Dermis microvascular lymphatic vessel endothelial cell (primary cell): ENCODE measurements around the gene LENEP. TPM values are rescaled to one million over a fixed set of nuclear protein-coding genes. Genes with fewer than 3 reads are reported as not detected.

ENCODE experiments used
- DNase-seq, 2 donors: peaks; one replicate each; pipeline versions ENCODE4 v3.0.0 to v3.0.0-alpha.2; 2010; ENCODE audit warnings: low read depth in 2 of 2
- total RNA-seq: library from RNA; depleted of rRNA; stranded (reverse); fragments of >200 nt; gene quantifications from 2 replicates; pipeline ENCODE4 v1.2.1, GENCODE V29; 2014

Gene LENEP
- total RNA-seq, 1 donor from 2014 or later = 0.13 TPM

DNA sequence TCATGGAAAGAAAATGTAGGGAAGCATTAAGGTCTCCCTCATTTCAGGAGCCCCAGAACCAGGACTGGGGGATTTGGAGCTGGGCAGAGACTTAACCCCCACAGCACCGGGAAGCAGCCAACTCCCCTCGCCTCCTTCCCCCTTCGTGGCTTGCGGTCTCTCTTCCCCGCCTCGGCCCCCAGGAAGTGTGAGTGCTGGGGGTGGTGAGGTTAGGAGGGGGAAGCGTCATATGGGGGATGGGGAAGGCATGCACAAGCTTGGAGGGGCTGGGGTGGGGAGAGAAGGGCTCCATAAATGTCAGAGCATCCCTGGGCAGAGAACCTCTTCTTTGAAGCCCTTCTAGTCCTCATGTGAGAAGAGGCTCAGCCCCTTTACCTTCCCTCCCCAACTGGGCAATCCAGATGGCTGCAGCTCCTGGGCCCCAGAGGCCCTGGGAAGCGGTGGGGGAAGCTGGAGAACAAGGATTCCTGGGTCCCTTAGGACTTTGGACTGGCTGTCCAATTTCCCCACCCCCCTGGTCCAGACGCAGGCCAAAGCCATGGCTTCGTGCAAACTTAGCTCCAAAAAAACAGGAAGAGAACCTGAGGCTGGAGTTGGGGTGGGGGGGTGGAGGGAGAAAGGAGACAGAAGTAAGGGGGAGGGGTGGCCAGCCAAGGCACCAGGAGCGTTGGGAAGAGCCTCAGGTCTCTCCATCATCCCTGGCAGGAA is 17.0 kb downstream of the LENEP start:
- no peak for DNase-seq

DNA sequence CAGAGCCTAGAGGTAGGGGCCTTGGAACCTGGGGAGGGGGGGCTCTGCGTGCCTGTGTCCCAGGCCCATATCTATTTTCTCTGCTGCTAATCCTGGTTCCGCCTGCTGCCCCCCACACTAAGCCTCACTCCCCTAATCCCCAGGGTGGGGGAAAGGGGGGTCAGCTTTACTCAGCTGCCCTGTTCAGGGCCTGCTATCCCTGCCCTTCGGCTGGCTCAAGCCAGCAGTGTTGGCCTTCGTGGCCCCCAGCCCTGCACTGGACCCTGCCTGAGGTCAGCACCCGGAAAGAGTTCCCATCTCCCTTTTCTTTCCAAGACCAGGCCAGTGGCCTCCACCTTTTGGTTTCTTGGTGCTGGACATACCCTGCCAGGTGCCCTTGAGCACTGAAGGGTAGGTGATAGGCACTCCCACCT is 17.6 kb downstream of the LENEP start:
- DNase-seq = no peak

DNA sequence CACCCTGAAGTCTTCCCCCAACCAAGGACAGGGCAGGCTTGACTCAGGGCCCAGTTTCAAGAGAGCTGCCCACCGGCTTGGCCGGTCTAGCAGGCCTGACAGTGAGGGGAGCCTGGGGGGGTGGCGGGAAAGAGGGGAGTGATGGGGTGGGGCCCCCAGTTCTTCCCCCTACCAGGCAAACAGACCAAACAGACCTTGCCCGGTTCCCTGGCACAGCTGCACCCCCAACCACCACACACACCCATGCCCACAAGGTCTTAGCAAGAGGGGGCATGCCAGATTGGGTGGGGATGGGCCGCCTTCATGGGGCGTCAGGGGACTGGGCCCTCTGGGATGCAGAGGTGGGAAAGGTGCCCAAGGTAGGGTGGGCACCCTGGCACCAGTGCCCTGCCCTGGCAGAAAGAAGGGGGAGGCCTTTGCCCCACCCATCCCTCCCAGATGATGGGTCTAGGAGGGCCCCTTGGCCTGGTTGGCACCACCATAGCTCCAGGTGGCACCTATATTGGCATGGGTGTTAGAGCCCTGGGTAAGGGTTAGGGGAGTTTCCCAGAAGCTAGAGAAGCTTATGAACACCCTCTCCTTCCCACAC is 18.1 kb downstream of the LENEP start:
- no peak for DNase-seq

DNA sequence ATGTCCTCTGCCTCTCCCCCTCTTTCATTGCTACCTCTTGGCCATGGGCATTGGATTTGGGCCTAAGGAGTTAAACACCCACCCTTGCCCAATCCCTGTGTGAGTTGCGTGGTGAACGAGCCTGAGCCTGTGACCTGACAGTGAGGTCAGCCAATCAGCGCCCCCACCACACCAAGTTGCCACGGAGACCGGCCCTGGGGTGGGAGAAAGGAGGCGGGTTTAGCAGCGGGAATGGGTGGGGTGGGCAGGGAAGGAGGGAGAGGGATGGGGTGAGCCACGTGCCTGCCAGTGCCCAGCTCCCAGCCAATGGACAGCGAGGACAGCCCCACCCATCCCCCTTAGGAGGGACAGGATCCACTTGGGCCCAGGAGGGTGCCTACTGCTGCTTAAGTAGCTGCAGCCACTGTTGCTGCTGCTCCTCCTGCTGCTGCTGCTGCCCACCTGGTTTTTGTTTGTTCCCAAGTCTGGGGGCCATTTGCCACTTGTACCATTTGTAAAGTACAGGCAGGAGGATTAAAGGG is 18.7 kb downstream of the LENEP start:
- DNase-seq = no peak

DNA sequence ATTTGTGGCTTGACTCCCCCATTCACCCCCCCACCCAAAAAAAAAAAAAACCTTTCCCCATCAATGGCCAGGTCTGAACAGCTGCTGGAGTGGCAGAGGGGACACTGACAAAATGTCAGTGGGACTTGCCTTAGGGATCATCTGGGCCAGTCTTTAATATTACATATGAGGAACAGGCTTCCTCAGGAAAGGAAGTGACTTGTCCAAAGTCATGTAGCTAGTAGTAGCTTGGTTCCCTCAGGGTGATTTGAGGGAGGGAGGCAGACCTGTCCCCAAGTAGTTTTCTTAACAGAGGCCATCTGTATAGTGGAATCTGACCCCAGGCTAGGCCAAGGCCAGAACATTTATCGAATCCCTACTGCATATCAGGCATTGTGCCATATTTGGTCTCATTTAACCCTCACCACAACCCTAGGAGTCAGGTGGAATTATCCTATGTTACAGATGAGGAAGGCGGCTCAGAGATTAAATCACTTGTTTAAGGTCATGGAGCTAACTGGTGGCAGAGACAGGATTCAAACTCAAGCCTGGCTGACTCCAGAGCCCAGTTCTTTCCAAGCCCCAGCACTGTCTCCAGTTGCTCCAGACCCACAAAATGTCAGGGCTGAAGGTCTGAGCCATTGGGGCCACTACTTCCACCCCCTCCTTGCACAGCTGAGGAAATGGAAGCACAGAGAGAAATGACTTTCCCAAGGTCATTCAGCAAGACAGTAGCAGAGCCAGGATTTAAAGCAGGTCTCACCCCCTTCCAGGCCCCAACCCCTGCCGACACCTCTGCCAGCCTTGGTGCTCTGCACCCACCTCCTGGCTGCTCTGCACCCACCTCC is 19.6 kb downstream of the LENEP start:
- DNase-seq = no peak

DNA sequence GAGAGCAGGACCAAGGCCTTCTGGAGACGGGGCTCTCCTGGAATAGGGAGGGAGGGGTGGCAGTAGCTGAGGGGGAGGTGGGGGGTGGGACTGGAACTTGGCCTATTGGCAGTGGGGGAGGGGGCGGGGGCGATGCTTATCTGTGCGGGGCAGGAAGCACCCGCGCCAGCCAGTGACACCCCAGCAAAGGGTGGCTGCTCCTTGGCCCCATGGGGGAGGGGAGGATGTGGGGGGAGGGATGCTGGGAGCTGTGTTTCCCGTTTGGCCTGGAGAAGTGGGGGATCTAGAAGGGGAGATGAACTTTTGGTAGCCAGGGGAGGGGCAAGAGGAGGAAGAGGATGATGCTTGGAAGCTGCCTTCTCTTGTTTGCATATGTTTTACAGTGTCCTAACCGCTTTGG is 20.2 kb downstream of the LENEP start:
- no peak for DNase-seq

DNA sequence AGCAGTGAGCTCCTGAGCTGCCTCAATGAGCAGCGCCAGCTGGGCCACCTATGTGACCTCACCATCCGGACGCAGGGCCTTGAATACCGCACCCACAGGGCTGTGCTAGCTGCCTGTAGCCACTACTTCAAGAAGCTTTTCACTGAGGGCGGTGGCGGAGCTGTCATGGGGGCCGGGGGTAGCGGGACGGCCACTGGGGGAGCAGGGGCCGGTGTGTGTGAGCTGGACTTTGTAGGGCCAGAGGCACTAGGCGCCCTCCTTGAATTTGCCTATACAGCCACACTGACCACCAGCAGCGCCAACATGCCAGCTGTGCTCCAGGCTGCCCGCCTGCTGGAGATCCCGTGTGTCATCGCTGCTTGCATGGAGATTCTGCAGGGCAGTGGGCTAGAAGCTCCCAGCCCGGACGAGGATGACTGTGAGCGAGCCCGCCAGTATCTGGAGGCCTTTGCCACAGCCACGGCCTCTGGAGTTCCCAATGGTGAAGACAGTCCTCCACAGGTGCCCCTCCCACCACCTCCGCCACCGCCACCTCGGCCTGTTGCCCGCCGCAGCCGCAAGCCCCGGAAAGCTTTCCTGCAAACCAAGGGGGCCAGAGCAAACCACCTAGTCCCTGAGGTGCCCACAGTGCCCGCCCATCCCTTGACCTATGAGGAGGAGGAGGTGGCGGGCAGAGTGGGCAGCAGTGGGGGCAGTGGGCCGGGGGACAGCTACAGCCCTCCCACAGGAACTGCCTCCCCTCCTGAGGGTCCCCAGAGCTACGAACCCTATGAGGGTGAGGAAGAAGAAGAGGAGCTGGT is 21.5 kb downstream of the LENEP start:
- no peak for DNase-seq

DNA sequence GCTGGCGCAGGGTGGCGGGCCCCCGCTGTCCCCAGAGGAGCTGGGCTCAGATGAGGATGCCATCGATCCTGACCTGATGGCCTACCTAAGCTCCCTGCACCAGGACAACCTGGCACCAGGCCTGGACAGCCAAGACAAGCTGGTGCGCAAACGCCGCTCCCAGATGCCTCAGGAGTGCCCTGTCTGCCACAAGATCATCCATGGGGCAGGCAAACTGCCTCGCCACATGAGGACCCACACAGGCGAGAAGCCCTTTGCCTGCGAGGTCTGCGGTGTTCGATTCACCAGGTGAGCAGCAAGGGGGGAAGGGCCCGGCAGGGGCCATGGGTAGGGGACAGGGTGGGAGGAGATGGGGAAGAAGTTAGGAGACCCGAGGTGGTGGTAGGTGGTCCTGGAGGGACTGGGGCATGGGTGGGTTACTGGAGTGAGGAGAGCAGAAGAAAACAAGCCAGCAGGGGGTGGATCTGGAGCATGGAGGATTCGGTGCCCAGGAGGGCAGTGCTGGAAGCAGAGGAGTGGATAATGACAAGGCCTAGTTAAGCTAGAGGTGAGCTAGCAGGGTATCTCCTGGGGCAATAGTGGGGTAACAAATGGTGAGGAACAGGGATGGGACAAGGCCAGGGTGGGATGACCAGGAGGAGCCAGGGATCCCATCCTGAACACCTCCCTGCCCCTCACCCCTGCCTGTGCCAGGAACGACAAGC is 22.3 kb downstream of the LENEP start:
- DNase-seq = no peak

DNA sequence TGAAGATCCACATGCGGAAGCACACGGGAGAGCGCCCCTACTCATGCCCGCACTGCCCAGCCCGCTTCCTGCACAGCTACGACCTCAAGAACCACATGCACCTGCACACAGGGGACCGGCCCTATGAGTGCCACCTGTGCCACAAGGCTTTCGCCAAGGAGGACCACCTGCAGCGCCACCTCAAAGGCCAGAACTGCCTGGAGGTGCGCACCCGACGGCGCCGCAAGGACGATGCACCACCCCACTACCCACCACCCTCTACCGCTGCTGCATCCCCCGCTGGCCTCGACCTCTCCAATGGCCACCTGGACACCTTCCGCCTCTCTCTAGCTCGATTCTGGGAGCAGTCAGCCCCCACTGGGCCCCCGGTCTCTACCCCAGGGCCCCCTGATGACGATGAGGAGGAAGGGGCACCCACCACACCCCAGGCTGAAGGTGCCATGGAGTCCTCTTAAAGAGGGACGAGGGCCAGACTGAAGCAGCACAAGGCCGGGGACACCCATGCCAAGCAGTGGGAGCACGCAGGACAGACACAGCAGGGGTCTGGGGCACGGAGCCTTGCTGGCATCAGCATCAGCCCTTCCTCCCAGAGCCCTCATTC is 22.9 kb downstream of the LENEP start:
- no peak for DNase-seq

DNA sequence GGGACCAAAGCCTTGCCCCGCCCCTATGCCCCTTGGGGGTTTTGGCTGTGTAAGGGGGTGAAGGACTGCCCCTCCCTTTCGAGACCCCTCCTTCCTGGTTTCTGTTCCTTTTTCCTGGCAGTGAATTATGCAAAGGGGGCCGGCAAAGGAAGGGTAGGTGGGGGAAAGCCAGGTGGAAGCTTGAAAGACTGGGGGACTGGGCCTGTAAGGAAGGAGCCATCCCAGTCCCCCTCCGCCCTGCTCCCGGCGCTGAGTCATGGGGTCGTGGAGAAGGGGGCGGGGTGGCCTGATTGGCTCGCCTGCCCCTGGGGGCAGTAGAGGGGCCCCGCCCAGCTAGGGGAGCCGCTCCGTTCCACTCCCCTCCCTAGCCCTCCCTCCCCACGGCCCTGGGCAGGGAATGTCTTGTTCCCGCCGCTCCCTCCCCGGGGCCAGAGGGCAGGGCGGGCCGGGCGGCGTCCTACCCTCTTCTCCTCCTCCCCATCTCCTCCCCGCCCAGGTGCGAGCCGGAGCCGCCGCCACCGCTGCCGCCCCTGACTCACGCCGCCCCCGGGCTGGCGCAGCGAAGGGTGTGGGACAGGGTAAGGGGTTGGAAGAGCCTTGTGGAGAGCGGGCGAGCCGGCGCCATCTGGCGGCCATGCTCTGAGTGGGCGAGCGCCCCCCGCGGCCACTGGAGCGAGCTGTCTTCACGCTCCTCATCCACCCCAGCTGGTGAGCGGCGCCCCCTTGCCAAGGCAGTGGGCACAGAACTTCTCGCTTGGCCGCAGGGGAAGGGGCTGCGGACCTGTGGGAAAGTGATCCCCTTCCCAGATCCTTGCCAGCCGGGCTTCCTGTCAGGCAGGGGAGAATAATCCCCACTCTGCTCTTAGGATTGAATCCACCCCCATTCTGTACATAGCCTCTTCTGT is 23.9 kb downstream of the LENEP start:
- DNase-seq = peak; percentile 63 to 94

DNA sequence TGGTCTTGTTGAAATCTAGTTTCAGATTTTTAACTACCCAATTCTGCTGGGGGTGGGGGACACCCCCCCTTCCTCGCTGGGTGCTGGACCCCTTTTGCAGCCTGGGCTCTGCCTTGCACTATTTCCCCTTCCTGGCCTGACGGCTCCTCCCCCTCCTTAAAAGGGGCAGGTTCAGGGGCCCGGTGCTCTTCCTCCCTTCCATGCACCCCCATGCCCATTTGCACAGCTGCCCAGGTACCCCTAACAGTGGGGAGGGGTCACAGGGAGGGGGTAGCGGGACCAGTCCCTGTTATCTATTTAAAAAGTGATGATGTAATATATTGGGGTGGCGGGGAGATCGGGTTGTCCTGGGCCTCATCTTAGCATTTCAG is 24.5 kb downstream of the LENEP start:
- DNase-seq = no peak

DNA sequence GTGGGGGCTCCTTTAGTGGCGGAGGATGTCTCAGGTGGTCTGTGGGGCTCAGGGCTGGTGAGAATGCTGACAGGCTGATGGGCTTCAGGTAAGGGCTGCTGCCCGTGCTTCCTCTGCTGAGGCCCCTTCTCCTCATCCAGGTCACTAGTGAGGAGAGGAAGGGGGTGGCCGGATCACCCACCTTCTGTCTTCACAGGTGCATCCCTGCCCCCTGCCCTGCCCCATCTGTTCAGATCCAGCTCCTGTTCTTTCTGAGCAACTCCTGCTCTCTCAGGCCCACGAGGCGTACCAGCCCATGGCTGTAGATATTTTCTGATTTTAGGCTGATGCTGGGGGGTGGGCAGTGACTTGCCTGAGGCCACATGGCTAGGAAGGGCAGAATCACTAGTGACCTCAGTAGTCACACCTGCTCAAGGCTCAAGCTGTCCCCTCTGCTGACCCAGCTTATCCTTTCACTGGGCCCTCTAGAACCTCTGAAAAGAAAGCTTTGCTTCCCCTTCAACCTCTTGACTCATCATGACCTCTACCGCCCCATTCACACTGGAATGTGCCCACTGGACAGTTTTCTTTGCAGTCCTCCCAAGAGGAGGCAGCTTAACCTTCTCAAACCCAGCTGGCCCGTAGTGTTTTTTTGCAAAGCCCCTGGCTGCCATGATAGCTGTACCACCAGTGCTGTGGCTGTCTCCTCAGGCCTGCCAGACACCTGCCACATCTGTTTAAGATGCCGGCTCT is 25.4 kb downstream of the LENEP start:
- DNase-seq = no peak

DNA sequence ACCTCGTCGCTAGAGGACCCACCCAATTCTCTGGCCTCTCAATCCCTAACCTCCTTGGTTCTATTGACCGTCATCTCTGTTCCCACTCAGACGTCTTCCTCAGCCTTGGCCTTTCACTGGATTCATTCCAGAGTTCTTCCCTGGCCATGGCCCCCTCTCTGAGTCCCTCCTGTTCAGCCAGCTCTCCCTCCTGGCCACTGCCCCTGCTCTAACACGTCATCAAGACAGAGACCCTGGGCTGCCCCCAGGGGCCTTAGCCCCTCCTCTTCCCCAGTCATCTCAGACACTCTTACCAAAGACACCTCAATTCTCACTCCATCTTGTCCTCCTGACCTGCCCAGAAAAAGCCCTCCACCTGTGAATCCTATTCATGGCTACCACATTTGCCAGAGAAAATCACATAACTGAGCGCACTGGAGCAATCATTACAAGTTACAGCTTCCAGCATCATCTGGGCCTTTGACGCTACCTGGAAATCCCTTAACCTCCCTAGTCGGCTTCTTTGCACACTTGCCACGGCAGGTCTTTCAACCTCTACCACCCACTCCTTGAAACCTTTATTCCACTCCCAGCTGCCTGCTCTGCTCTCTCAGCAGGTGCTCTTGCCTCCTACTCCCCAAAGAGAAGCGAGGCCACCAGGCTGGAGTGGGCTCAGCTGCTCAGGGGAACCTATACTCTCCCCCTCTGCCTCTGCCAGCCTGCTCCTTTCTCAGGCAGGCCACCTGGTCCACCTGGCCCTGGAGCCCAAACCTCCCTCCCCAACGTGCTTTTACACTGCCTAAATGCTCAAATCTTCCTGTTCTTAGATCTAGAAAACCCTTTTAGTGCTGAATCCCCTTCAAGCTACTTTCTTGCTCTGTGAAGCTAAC is 26.2 kb downstream of the LENEP start:
- no peak for DNase-seq

DNA sequence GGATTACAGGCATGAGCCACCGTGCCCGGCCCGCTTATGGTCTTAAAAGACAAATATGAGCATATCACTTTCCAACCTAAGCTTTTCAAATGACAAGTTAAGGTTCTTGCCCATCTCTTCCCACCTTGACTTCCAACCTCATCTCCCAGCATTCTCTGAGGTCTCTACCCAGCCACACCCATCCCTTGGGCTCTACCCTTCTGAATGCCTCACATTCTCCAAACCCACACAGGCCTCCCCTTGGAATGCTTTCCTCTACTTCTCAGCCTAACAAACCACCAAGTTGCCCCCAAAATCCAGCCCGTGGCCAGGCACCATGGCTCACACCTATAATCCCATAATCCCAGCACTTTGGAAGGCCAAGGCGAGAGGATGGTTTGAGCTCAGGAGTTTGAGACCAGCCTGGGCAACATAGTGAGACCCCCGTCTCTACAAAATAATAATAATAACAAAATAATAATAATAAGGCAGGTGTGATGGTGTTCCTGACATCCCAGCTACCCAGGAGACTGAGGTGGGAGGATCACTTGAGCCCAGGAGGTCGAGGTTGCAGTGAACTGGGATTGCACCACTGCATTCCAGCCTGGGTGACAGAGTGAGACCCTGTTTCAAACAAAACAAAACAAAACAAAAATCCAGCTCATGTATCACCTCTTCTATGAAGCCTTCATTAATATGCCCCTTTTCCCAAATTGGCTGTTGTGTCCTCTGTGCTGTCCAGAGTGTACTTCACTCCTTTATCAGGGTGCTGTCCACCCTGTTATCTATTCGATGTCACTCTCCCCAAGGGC is 28.9 kb downstream of the LENEP start:
- no peak for DNase-seq

DNA sequence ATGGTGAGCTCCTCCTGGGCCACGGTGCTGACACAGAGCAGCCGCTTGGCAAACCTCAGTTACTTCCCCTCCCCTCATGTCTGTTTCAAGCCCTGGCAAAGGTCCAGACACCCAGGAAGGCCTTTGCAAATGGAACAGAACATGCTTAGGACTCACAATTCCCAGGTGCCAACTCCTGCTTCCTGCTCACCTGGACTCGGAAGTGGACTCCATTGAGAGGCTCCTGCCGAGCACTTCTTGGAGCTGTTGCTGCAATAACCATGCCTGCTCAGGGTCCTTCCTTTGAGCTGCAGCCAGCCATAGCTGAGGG is 29.5 kb downstream of the LENEP start:
- no peak for DNase-seq

DNA sequence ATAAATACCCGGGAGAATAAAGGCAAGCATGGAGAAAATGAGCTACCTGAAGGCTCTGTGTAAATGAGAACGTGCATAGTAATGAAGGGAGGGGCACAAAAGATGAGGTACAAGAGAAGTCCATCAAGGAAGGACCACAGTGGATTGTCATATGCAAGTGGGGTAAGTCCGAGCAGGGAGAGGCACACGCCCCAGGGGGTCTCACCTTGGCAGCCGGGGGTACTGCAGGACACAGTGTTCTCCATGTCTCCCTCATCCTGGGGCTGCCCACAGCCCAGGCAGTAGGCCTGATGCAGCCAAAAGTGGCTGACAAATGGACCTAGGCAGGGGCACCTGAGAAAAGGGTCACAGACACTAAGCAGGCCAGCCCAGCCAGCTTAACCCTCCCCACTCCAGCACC is 30.2 kb downstream of the LENEP start:
- no peak for DNase-seq

DNA sequence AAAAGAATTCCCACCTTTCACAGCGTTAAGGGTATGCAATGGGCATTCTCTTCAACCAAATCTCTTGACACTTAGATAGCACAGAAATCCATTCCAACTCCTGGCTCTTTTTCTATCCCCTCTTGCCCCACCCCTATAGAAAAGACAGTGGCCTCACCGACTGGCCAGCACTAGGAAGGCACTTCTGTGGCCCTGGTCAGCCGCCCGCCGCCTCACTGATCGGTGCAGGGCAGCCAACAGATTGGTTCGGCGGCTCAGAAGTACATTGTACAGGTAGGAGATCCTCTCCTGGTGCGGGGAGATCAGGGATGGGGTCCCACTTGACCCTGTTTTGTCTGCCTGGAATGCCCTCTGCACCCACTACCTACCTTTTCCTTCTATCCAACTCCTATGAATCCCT is 30.9 kb downstream of the LENEP start:
- DNase-seq = no peak
